SK-N-SH (cell line): ENCODE results near the gene SCGB1D4. TPM values are rescaled to one million over a fixed set of nuclear protein-coding genes. Genes with fewer than 3 reads are reported as not detected.

Experiments used
- CTCF ChIA-PET: fragments of 300-600, 350-600 bp; formaldehyde crosslinking; extraction: SDS; loops from one replicate; lab custom pipeline; 2021; lab: Yijun Ruan, JAX
- POLR2A ChIA-PET: fragments of 350-600 bp; sonication (Branson Sonifier 250); formaldehyde crosslinking; extraction: SDS; loops from one replicate; lab custom pipeline; 2020; ENCODE audit warnings: antibody characterized with exemption, inconsistent platforms; lab: Yijun Ruan, JAX
- DNase-seq: peaks from one replicate; pipeline ENCODE4 v3.0.0; 2012
- H2AFZ ChIP-seq: fragments of 200-600 bp; sonication (generic); 2 replicates; pipeline ENCODE4 v1.8.1; 2016; ENCODE audit warnings: antibody characterized with exemption, mild to moderate bottlenecking, low read depth
- H3F3A ChIP-seq: fragments of 200-600 bp; sonication (generic); replicated peaks from 2 replicates; pipeline ENCODE3; 2016; ENCODE audit warnings: antibody characterized with exemption, mild to moderate bottlenecking; ENCODE audit not compliant: insufficient read depth
- H3K27ac ChIP-seq, 2 experiments: fragments of 200-500 bp in 1 of 2; fragments of 200-600 bp in 1 of 2; sonication (Bioruptor generic) in 1 of 2; sonication (generic), shearing (Covaris generic) in 1 of 2; 2 replicates each; pipeline versions ENCODE4 v1.5.1 to v1.6.1; 2014 to 2016; ENCODE audit warnings: low read depth in 2 of 2, inconsistent platforms in 1 of 2, low read length in 1 of 2, mild to moderate bottlenecking in 1 of 2, mixed read lengths in 1 of 2
- H3K27me3 ChIP-seq: fragments of 200-600 bp; sonication (generic), shearing (Covaris generic); 2 replicates; pipeline ENCODE4 v1.6.1; 2016; ENCODE audit warnings: mixed run types; ENCODE audit not compliant: insufficient read depth
- H3K36me3 ChIP-seq, 2 experiments: fragments of 200-500 bp in 1 of 2; fragments of 200-600 bp in 1 of 2; sonication (Bioruptor generic) in 1 of 2; sonication (generic) in 1 of 2; replicated peaks in 1 of 2; 2 replicates each; pipeline versions ENCODE3 to v1.5.1; 2014 to 2016; ENCODE audit warnings: low read length in 1 of 2, mild to moderate bottlenecking in 1 of 2; ENCODE audit not compliant: insufficient read depth in 2 of 2, control insufficient read depth in 1 of 2
- H3K4me1 ChIP-seq, 2 experiments: fragments of 200-500 bp in 1 of 2; fragments of 200-600 bp in 1 of 2; sonication (Bioruptor generic) in 1 of 2; sonication (generic), shearing (Covaris generic) in 1 of 2; 2 replicates each; pipeline versions ENCODE4 v1.5.1 to v1.6.1; 2014 to 2016; ENCODE audit warnings: low read depth in 1 of 2, low read length in 1 of 2, mixed run types in 1 of 2; ENCODE audit not compliant: insufficient read depth in 2 of 2, control insufficient read depth in 1 of 2
- H3K4me2 ChIP-seq: fragments of 200-600 bp; sonication (generic), shearing (Covaris generic); 2 replicates; pipeline ENCODE4 v1.6.1; 2017; ENCODE audit warnings: mixed run types
- H3K4me3 ChIP-seq, 2 experiments: fragments of 200-500 bp in 1 of 2; fragments of 200-600 bp in 1 of 2; sonication (Bioruptor generic) in 1 of 2; sonication (generic), shearing (Covaris generic) in 1 of 2; 2 replicates each; pipeline versions ENCODE4 v1.5.1 to v1.8.1; 2014 to 2016; ENCODE audit warnings: low read depth in 2 of 2, inconsistent platforms in 1 of 2, low read length in 1 of 2, mild to moderate bottlenecking in 1 of 2, mixed read lengths in 1 of 2, moderate library complexity in 1 of 2
- H3K79me2 ChIP-seq: fragments of 200-600 bp; sonication (generic); 2 replicates; pipeline ENCODE4 v1.8.1; 2017; ENCODE audit warnings: mild to moderate bottlenecking; ENCODE audit not compliant: insufficient read depth
- H3K9ac ChIP-seq: fragments of 200-600 bp; sonication (generic); 2 replicates; pipeline ENCODE4 v1.6.1; 2017; ENCODE audit warnings: mixed run types
- H3K9me2 ChIP-seq: fragments of 200-600 bp; sonication (generic); 2 replicates; pipeline ENCODE4 v1.6.1; 2017; ENCODE audit warnings: mixed run types
- H3K9me3 ChIP-seq: fragments of 200-600 bp; sonication (generic); 2 replicates; pipeline ENCODE4 v1.6.1; 2017; ENCODE audit warnings: mixed run types, mild to moderate bottlenecking, moderate library complexity
- H4K20me1 ChIP-seq: fragments of 200-600 bp; sonication (generic); 2 replicates; pipeline ENCODE4 v1.6.1; 2017; ENCODE audit warnings: mild to moderate bottlenecking, mixed run types; ENCODE audit not compliant: insufficient read depth
- CHD2 ChIP-seq: fragments of 150-350 bp; IDR thresholded peaks from 2 replicates; pipeline ENCODE4 v1.6.1; 2018; ENCODE audit warnings: low read length; ENCODE audit not compliant: partially characterized antibody
- CTCF ChIP-seq: fragments of 200-600 bp; sonication (generic); IDR thresholded peaks from 2 replicates; pipeline ENCODE4 v1.6.1; 2017; ENCODE audit warnings: antibody characterized with exemption, mild to moderate bottlenecking, moderate library complexity
- ELF1 ChIP-seq: IDR thresholded peaks from 2 replicates; pipeline ENCODE4 v1.4.0; 2012
- EP300 ChIP-seq, 2 experiments: IDR thresholded peaks; 2 replicates each; pipeline versions ENCODE4 v1.4.0 to v1.6.1; 2012; ENCODE audit warnings: borderline replicate concordance in 1 of 2, low read depth in 1 of 2, low read length in 1 of 2
- FOXJ3 ChIP-seq: sonication (generic); formaldehyde crosslinking; IDR thresholded peaks from 2 replicates; pipeline ENCODE4 v1.5.1; 2020; ENCODE audit warnings: mild to moderate bottlenecking, missing genetic modification reagents
- GABPA ChIP-seq: IDR thresholded peaks from 2 replicates; pipeline ENCODE4 v1.4.0; 2012; ENCODE audit warnings: low read depth, mild to moderate bottlenecking
- NFIC ChIP-seq: IDR thresholded peaks from 2 replicates; pipeline ENCODE4 v1.4.0; 2012; ENCODE audit warnings: borderline replicate concordance
- NRF1 ChIP-seq: IDR thresholded peaks from 2 replicates; pipeline ENCODE4 v1.6.1; 2012; ENCODE audit warnings: low read depth, mild to moderate bottlenecking, low read length
- PBX3 ChIP-seq: IDR thresholded peaks from 2 replicates; pipeline ENCODE4; 2012
- POLR2AphosphoS5 ChIP-seq: IDR thresholded peaks from 2 replicates; pipeline ENCODE4 v1.6.1; 2012; ENCODE audit warnings: low read depth, low read length
- RCOR1 ChIP-seq: fragments of 150-350 bp; IDR thresholded peaks from 2 replicates; pipeline ENCODE4 v1.6.1; 2017; ENCODE audit warnings: antibody characterized with exemption, low read length
- RXRA ChIP-seq: IDR thresholded peaks from 2 replicates; pipeline ENCODE4 v1.4.0; 2012; ENCODE audit warnings: low read depth, mild to moderate bottlenecking, borderline replicate concordance
- SMC3 ChIP-seq: IDR thresholded peaks from 2 replicates; pipeline ENCODE4 v1.6.1; 2012; ENCODE audit warnings: low read depth, low read length, improper control_type of control experiment
- TEAD4 ChIP-seq: IDR thresholded peaks from 2 replicates; pipeline ENCODE4 v1.4.0; 2012; ENCODE audit warnings: mild to moderate bottlenecking, borderline replicate concordance; ENCODE audit not compliant: insufficient read depth
- WGBS: methylation state at CpG from one replicate; pipeline ENCODE4 v1.1.6; 2017; ENCODE audit warnings: low lambda C conversion rate; 5-methylcytosine and 5-hydroxymethylcytosine counted together
- polyA plus RNA-seq, 3 experiments: library from polyadenylated mRNA; depleted of rRNA; stranded (reverse); fragments of >200 nt; gene quantifications; 2 replicates each; pipeline ENCODE4 v1.2.3, GENCODE V29; 2012
- TF ChIP-seq, protein P1 (sequence below): fragments of 150-350 bp; IDR thresholded peaks from 2 replicates; pipeline ENCODE4 v1.6.1; 2017; ENCODE audit warnings: antibody characterized with exemption, low read length, low read depth, borderline replicate concordance
- TF ChIP-seq, protein P2 (sequence below): fragments of 150-350 bp; IDR thresholded peaks from 2 replicates; pipeline ENCODE4 v1.6.1; 2016; ENCODE audit warnings: mild to moderate bottlenecking, low read depth, low read length

Gene SCGB1D4
- polyA plus RNA-seq, 1 of the 3 experiments (the other 2 are of a cell fraction): not detected

DNA sequence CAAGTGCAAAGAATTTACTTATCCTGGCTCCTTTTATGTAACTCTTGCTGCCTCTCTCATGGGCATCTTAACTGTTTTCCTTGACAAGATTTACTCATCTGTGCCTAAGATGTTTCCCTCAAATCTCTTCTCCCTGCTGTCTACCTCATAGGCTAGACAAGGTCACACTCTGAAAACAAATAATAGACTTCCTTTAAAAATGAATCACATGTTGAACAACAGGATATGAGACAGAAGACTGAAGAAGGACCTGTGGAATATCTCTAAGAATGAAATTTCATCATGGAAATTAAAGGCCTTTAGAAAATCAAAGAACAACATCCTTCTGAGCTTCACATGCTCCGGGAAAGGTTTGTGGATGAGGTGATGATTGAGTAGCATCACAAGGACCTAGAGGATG is 34.9 kb downstream of the SCGB1D4 start:
- Histone ChIP-seq H3F3A (no peaks in the 10 kb centered on the region), H3K4me1 (no peaks in the 10 kb centered on the region), H3K9me2 (no peaks in the 10 kb centered on the region), H3K79me2 (no peaks in the 10 kb centered on the region), H3K27me3 (no peaks in the 10 kb centered on the region; the same call in 1 of the 2 replicates), H3K27ac (no peak overlapping the region), H3K9me3 (no peaks in the 10 kb centered on the region), H2AFZ (no peak overlapping the region)
- DNase-seq: no peak
- POLR2A ChIA-PET: no interaction called here
- TF ChIP-seq POLR2AphosphoS5: no peak
- TF ChIP-seq, all 33 proteins: peak for 0
- H3K9ac ChIP-seq: no peak overlapping the region
- no peak overlapping the region for H3K4me3 ChIP-seq
- no peaks in the 10 kb centered on the region for H4K20me1 ChIP-seq
- H3K36me3 ChIP-seq: no peaks in the 10 kb centered on the region
- H3K4me2 ChIP-seq: no peak overlapping the region
- 6% methylated on average over 1 of the region's 1 CpG for WGBS
- CTCF ChIA-PET: interaction anchor here (0.9 to 1.2 kb wide), 2 partner anchors 21 to 47 kb away, joined by 3 read pairs; no protein-coding TSS in a partner anchor

DNA sequence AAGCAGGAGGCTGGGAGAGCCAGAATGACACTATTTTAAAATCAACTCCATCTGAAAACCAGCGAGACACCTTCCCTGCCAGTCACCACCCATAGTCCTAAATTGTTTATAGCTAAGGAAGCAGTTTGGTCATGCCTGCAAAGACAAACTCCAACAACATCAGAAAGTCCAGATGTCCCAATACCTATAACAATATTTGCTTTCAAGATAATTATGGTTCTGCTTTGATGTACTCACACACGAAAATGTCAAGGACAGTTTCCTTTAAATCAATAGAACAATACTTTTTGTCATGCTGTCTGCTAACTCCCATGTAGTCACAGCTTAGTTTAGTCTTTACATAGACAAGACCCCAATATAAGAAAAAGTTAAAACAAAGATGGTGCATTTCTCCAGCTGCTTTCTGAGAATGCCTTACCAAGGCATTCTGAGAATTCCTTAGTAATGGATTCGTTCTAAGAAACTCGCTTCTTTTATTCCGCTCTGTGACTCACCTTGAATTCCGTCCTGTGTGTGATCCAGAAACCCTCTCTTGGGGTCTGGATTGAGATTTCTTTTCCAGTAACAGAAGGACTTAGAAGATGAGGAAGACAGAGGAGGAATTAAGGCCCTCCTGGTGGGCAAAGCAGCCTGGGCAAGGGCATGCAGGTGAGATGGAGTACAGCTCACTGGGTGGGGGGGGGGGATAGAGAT is 38.5 kb downstream of the SCGB1D4 start:
- no peak overlapping the region for H3K4me2 ChIP-seq
- no peaks in the 10 kb centered on the region for H3K79me2 ChIP-seq
- no peaks in the 10 kb centered on the region for H3K9me2 ChIP-seq
- H3F3A ChIP-seq: no peaks in the 10 kb centered on the region
- no peak overlapping the region for H3K4me3 ChIP-seq
- H3K27ac ChIP-seq: no peak overlapping the region
- H3K4me1 ChIP-seq: no peaks in the 10 kb centered on the region
- no peaks in the 10 kb centered on the region for H4K20me1 ChIP-seq
- ChIA-PET CTCF (interaction anchor here (1.0 kb wide), 1 partner anchor 51 kb away, joined by 7 read pairs; no protein-coding TSS in a partner anchor), POLR2A (no interaction called here)
- H2AFZ ChIP-seq: no peak overlapping the region
- H3K36me3 ChIP-seq: no peaks in the 10 kb centered on the region
- DNase-seq: no peak
- TF ChIP-seq TEAD4 (no peak), FOXJ3 (no peak), RXRA (no peak), NRF1 (no peak), CTCF (no peak), GABPA (no peak), RCOR1 (no peak), POLR2AphosphoS5 (no peak), NFIC (no peak), EP300 (IDR thresholded peaks at IDR 0.05; ENCODE audit: borderline replicate concordance in 1 of 2, low read depth in 1 of 2, low read length in 1 of 2) (no peak), SMC3 (no peak), CHD2 (no peak), PBX3 (no peak), ELF1 (no peak)
- TF ChIP-seq, protein P1, sequence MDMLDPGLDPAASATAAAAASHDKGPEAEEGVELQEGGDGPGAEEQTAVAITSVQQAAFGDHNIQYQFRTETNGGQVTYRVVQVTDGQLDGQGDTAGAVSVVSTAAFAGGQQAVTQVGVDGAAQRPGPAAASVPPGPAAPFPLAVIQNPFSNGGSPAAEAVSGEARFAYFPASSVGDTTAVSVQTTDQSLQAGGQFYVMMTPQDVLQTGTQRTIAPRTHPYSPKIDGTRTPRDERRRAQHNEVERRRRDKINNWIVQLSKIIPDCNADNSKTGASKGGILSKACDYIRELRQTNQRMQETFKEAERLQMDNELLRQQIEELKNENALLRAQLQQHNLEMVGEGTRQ: no peak
- TF ChIP-seq, protein P2, sequence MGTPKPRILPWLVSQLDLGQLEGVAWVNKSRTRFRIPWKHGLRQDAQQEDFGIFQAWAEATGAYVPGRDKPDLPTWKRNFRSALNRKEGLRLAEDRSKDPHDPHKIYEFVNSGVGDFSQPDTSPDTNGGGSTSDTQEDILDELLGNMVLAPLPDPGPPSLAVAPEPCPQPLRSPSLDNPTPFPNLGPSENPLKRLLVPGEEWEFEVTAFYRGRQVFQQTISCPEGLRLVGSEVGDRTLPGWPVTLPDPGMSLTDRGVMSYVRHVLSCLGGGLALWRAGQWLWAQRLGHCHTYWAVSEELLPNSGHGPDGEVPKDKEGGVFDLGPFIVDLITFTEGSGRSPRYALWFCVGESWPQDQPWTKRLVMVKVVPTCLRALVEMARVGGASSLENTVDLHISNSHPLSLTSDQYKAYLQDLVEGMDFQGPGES: no peak
- WGBS: 29% methylated on average over 6 of the region's 6 CpGs
- H3K9ac ChIP-seq: no peak overlapping the region
- H3K27me3 ChIP-seq: no peaks in the 10 kb centered on the region; the same call in 1 of the 2 replicates
- H3K9me3 ChIP-seq: no peaks in the 10 kb centered on the region
